Measurements from ENCODE around the gene TSC2. TPM values are rescaled to one million over a fixed set of nuclear protein-coding genes. Genes with fewer than 3 reads are reported as not detected.
"Not testable (repeated sequence)": the region's sequence is repeated elsewhere in the genome, so short reads cannot be mapped to it uniquely, and the experiment has no call there.

The TSC2 gene
- total RNA-seq, 1 experiment from 2014 or later = 59.6 TPM

- no peak for DNase-seq (ENCODE audit: low read depth)
Measured at GRCh38 chr16:2030036-2030435, 17.7 kb upstream of the TSC2 start.

GRCh38 chr16:2031081-2031577 lies 16.7 kb upstream of the TSC2 start:
- DNase-seq (ENCODE audit: low read depth) = no peak

- no peak for DNase-seq (ENCODE audit: low read depth)
Measured at GRCh38 chr16:2032285-2033056, 15.3 kb upstream of the TSC2 start.

GRCh38 chr16:2033057-2033908 lies 14.5 kb upstream of the TSC2 start:
- DNase-seq (ENCODE audit: low read depth) = peak; percentile 73

GRCh38 chr16:2033909-2034695 lies 13.7 kb upstream of the TSC2 start:
- DNase-seq (ENCODE audit: low read depth) = not testable (repeated sequence)

GRCh38 chr16:2034696-2035430 lies 12.9 kb upstream of the TSC2 start:
- DNase-seq (ENCODE audit: low read depth) = no peak

GRCh38 chr16:2035431-2036199 lies 12.2 kb upstream of the TSC2 start:
- peak; percentile 90 for DNase-seq (ENCODE audit: low read depth)

- no peak for DNase-seq (ENCODE audit: low read depth)
Measured at GRCh38 chr16:2036200-2036966, 11.4 kb upstream of the TSC2 start.

GRCh38 chr16:2037115-2037514 lies 10.7 kb upstream of the TSC2 start:
- DNase-seq (ENCODE audit: low read depth) = no peak

- DNase-seq (ENCODE audit: low read depth) = no peak
Measured at GRCh38 chr16:2037647-2038381, 10.0 kb upstream of the TSC2 start.

GRCh38 chr16:2038382-2039231 lies 9.2 kb upstream of the TSC2 start:
- DNase-seq (ENCODE audit: low read depth) = no peak

- no peak for DNase-seq (ENCODE audit: low read depth)
Measured at GRCh38 chr16:2039274-2040031, 8.3 kb upstream of the TSC2 start.

GRCh38 chr16:2040041-2040786 lies 7.6 kb upstream of the TSC2 start:
- DNase-seq (ENCODE audit: low read depth) = no peak

- DNase-seq (ENCODE audit: low read depth) = peak; percentile 77
Measured at GRCh38 chr16:2040787-2041522, 6.8 kb upstream of the TSC2 start.
